SK-N-SH (cell line): ENCODE measurements around the gene FEZF1. TPM values are rescaled to one million over a fixed set of nuclear protein-coding genes. Genes with fewer than 3 reads are reported as not detected.

Source experiments
- CTCF ChIA-PET: fragments of 300-600, 350-600 bp; formaldehyde crosslinking; extraction: SDS; loops from one replicate; lab custom pipeline; 2021; lab: Yijun Ruan, JAX
- POLR2A ChIA-PET: fragments of 350-600 bp; sonication (Branson Sonifier 250); formaldehyde crosslinking; extraction: SDS; loops from one replicate; lab custom pipeline; 2020; ENCODE audit warnings: antibody characterized with exemption, inconsistent platforms; lab: Yijun Ruan, JAX
- DNase-seq: peaks from one replicate; pipeline ENCODE4 v3.0.0; 2012
- H2AFZ ChIP-seq: fragments of 200-600 bp; sonication (generic); 2 replicates; pipeline ENCODE4 v1.8.1; 2016; ENCODE audit warnings: antibody characterized with exemption, mild to moderate bottlenecking, low read depth
- H3F3A ChIP-seq: fragments of 200-600 bp; sonication (generic); replicated peaks from 2 replicates; pipeline ENCODE3; 2016; ENCODE audit warnings: antibody characterized with exemption, mild to moderate bottlenecking; ENCODE audit not compliant: insufficient read depth
- H3K27ac ChIP-seq, 2 experiments: fragments of 200-500 bp in 1 of 2; fragments of 200-600 bp in 1 of 2; sonication (Bioruptor generic) in 1 of 2; sonication (generic), shearing (Covaris generic) in 1 of 2; 2 replicates each; pipeline versions ENCODE4 v1.5.1 to v1.6.1; 2014 to 2016; ENCODE audit warnings: low read depth in 2 of 2, inconsistent platforms in 1 of 2, low read length in 1 of 2, mild to moderate bottlenecking in 1 of 2, mixed read lengths in 1 of 2
- H3K27me3 ChIP-seq: fragments of 200-600 bp; sonication (generic), shearing (Covaris generic); 2 replicates; pipeline ENCODE4 v1.6.1; 2016; ENCODE audit warnings: mixed run types; ENCODE audit not compliant: insufficient read depth
- H3K36me3 ChIP-seq, 2 experiments: fragments of 200-500 bp in 1 of 2; fragments of 200-600 bp in 1 of 2; sonication (Bioruptor generic) in 1 of 2; sonication (generic) in 1 of 2; replicated peaks in 1 of 2; 2 replicates each; pipeline versions ENCODE3 to v1.5.1; 2014 to 2016; ENCODE audit warnings: low read length in 1 of 2, mild to moderate bottlenecking in 1 of 2; ENCODE audit not compliant: insufficient read depth in 2 of 2, control insufficient read depth in 1 of 2
- H3K4me1 ChIP-seq, 2 experiments: fragments of 200-500 bp in 1 of 2; fragments of 200-600 bp in 1 of 2; sonication (Bioruptor generic) in 1 of 2; sonication (generic), shearing (Covaris generic) in 1 of 2; 2 replicates each; pipeline versions ENCODE4 v1.5.1 to v1.6.1; 2014 to 2016; ENCODE audit warnings: low read depth in 1 of 2, low read length in 1 of 2, mixed run types in 1 of 2; ENCODE audit not compliant: insufficient read depth in 2 of 2, control insufficient read depth in 1 of 2
- H3K4me2 ChIP-seq: fragments of 200-600 bp; sonication (generic), shearing (Covaris generic); 2 replicates; pipeline ENCODE4 v1.6.1; 2017; ENCODE audit warnings: mixed run types
- H3K4me3 ChIP-seq, 2 experiments: fragments of 200-500 bp in 1 of 2; fragments of 200-600 bp in 1 of 2; sonication (Bioruptor generic) in 1 of 2; sonication (generic), shearing (Covaris generic) in 1 of 2; 2 replicates each; pipeline versions ENCODE4 v1.5.1 to v1.8.1; 2014 to 2016; ENCODE audit warnings: low read depth in 2 of 2, inconsistent platforms in 1 of 2, low read length in 1 of 2, mild to moderate bottlenecking in 1 of 2, mixed read lengths in 1 of 2, moderate library complexity in 1 of 2
- H3K79me2 ChIP-seq: fragments of 200-600 bp; sonication (generic); 2 replicates; pipeline ENCODE4 v1.8.1; 2017; ENCODE audit warnings: mild to moderate bottlenecking; ENCODE audit not compliant: insufficient read depth
- H3K9ac ChIP-seq: fragments of 200-600 bp; sonication (generic); 2 replicates; pipeline ENCODE4 v1.6.1; 2017; ENCODE audit warnings: mixed run types
- H3K9me2 ChIP-seq: fragments of 200-600 bp; sonication (generic); 2 replicates; pipeline ENCODE4 v1.6.1; 2017; ENCODE audit warnings: mixed run types
- H3K9me3 ChIP-seq: fragments of 200-600 bp; sonication (generic); 2 replicates; pipeline ENCODE4 v1.6.1; 2017; ENCODE audit warnings: mixed run types, mild to moderate bottlenecking, moderate library complexity
- H4K20me1 ChIP-seq: fragments of 200-600 bp; sonication (generic); 2 replicates; pipeline ENCODE4 v1.6.1; 2017; ENCODE audit warnings: mild to moderate bottlenecking, mixed run types; ENCODE audit not compliant: insufficient read depth
- CHD2 ChIP-seq: fragments of 150-350 bp; IDR thresholded peaks from 2 replicates; pipeline ENCODE4 v1.6.1; 2018; ENCODE audit warnings: low read length; ENCODE audit not compliant: partially characterized antibody
- EZH2phosphoT487 ChIP-seq: fragments of 200-600 bp; sonication (generic); IDR thresholded peaks from 2 replicates; pipeline ENCODE4 v1.6.1; 2017; ENCODE audit warnings: low read depth, mixed run types, mild to moderate bottlenecking, antibody characterized with exemption, moderate library complexity, borderline replicate concordance
- FOXJ3 ChIP-seq: sonication (generic); formaldehyde crosslinking; IDR thresholded peaks from 2 replicates; pipeline ENCODE4 v1.5.1; 2020; ENCODE audit warnings: mild to moderate bottlenecking, missing genetic modification reagents
- FOXM1 ChIP-seq: IDR thresholded peaks from 2 replicates; pipeline ENCODE4 v1.4.0; 2012; ENCODE audit warnings: low read depth, mild to moderate bottlenecking
- GABPA ChIP-seq: IDR thresholded peaks from 2 replicates; pipeline ENCODE4 v1.4.0; 2012; ENCODE audit warnings: low read depth, mild to moderate bottlenecking
- MEF2A ChIP-seq: IDR thresholded peaks from 2 replicates; pipeline ENCODE4 v1.4.0; 2012; ENCODE audit warnings: low read depth, borderline replicate concordance
- NFIC ChIP-seq: IDR thresholded peaks from 2 replicates; pipeline ENCODE4 v1.4.0; 2012; ENCODE audit warnings: borderline replicate concordance
- NRF1 ChIP-seq: IDR thresholded peaks from 2 replicates; pipeline ENCODE4 v1.6.1; 2012; ENCODE audit warnings: low read depth, mild to moderate bottlenecking, low read length
- POLR2AphosphoS5 ChIP-seq: IDR thresholded peaks from 2 replicates; pipeline ENCODE4 v1.6.1; 2012; ENCODE audit warnings: low read depth, low read length
- RAD21 ChIP-seq: IDR thresholded peaks from 2 replicates; pipeline ENCODE4 v1.6.1; 2012; ENCODE audit warnings: mild to moderate bottlenecking, low read length
- RFX5 ChIP-seq: IDR thresholded peaks from 2 replicates; pipeline ENCODE4 v1.6.1; 2012; ENCODE audit warnings: mild to moderate bottlenecking, improper control_type of control experiment, low read length
- SMC3 ChIP-seq: IDR thresholded peaks from 2 replicates; pipeline ENCODE4 v1.6.1; 2012; ENCODE audit warnings: low read depth, low read length, improper control_type of control experiment
- TAF1 ChIP-seq: IDR thresholded peaks from 2 replicates; pipeline ENCODE4 v1.6.1; 2012; ENCODE audit warnings: low read depth, mild to moderate bottlenecking, low read length, moderate library complexity, borderline replicate concordance
- TEAD4 ChIP-seq: IDR thresholded peaks from 2 replicates; pipeline ENCODE4 v1.4.0; 2012; ENCODE audit warnings: mild to moderate bottlenecking, borderline replicate concordance; ENCODE audit not compliant: insufficient read depth
- YY1 ChIP-seq: IDR thresholded peaks from 2 replicates; pipeline ENCODE4 v1.4.0; 2012; ENCODE audit warnings: low read depth, mild to moderate bottlenecking
- WGBS: methylation state at CpG from one replicate; pipeline ENCODE4 v1.1.6; 2017; ENCODE audit warnings: low lambda C conversion rate; 5-methylcytosine and 5-hydroxymethylcytosine counted together
- polyA plus RNA-seq, 3 experiments: library from polyadenylated mRNA; depleted of rRNA; stranded (reverse); fragments of >200 nt; gene quantifications; 2 replicates each; pipeline ENCODE4 v1.2.3, GENCODE V29; 2012
- TF ChIP-seq, protein P1 (sequence below): fragments of 150-350 bp; IDR thresholded peaks from 2 replicates; pipeline ENCODE4 v1.6.1; 2017; ENCODE audit warnings: antibody characterized with exemption, low read length, low read depth, borderline replicate concordance
- TF ChIP-seq, protein P2 (sequence below): IDR thresholded peaks from 2 replicates; pipeline ENCODE4 v1.6.1; 2012; ENCODE audit warnings: mild to moderate bottlenecking, low read depth, low read length, moderate library complexity

FEZF1 gene
- polyA plus RNA-seq, 1 of the 3 experiments (the other 2 are of a cell fraction): not detected

DNA sequence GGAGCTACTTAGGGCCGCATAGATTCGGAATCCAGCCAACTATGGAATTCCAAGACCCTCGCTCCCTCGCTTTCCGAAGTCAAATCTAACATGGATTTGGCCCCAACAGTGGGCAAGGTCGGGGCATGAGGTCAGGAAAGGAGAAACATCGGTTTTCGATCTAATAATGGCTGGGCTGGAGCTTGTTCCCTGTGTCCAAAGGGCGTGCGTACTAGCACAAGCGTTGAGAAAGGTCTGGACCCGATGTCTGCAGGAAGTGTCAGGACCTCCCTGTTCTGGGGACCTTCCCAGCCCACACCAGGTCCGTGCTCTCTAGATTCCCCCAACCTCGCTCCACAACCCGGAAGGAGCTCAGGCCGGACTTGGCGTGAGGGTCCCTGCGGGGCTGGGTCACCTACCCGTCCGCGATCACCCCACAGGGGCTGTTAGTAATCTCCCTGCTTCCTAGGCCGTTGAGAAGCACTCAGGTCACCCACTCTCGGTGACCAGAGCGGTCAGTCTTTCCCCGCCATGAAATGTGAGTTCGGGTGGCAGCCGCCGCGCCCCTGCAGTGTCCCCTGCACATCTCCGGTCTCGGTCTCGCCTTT is 4.8 kb downstream of the FEZF1 start:
- ChIA-PET POLR2A (no interaction called here), CTCF (no interaction called here)
- Histone ChIP-seq H3K79me2 (no peaks in the 10 kb centered on the region), H3K36me3 (no peaks in the 10 kb centered on the region), H2AFZ (no peak overlapping the region), H3K4me3 (no peak overlapping the region), H3K4me2 (no peak overlapping the region), H3K9ac (no peak overlapping the region), H3F3A (no peaks in the 10 kb centered on the region), H3K9me2 (no peaks in the 10 kb centered on the region), H3K4me1 (no peaks in the 10 kb centered on the region), H3K9me3 (no peaks in the 10 kb centered on the region), H3K27ac (no peak overlapping the region), H3K27me3 (peaks cover 59% of the 10 kb centered on the region), H4K20me1 (no peaks in the 10 kb centered on the region)
- no peak for DNase-seq
- TF ChIP-seq SMC3 (no peak), RFX5 (no peak), GABPA (no peak), POLR2AphosphoS5 (no peak), YY1 (no peak), NFIC (no peak), EZH2phosphoT487 (no peak)
- 18% methylated on average over 25 of the region's 32 CpGs for WGBS

DNA sequence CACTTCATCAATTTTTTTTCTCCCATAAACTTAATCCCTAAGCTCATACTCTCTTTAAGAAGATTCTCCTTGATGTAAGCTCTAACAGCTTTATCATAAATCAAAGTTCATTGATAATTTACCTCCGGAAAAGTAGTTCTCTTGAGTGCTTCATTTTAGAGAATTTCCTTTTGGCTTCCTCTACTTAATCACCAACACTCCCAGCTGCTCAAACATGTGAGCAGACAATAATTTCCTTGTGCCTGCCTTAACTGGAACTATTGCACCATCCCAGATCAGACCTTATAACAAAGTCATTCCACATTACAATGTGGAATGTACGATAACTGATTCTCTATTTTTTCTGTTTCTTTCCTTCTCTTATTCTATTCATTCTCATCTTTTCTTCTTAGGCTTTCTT is 5.9 kb downstream of the FEZF1 start:
- CTCF ChIA-PET: no interaction called here
- 1% methylated on average over 2 of the region's 2 CpGs for WGBS

More for the DNA sequence above, 5.9 kb downstream of the FEZF1 start:
- Histone ChIP-seq H3K4me1 (no peaks in the 10 kb centered on the region), H3K4me2 (no peak overlapping the region), H3K9me2 (no peaks in the 10 kb centered on the region; the same call in 1 of the 2 replicates), H3K9me3 (no peaks in the 10 kb centered on the region), H3K27me3 (peaks cover 48% of the 10 kb centered on the region), H3F3A (no peaks in the 10 kb centered on the region), H3K27ac (no peak overlapping the region), H2AFZ (no peak overlapping the region), H3K4me3 (no peak overlapping the region), H3K9ac (no peak overlapping the region), H3K79me2 (no peaks in the 10 kb centered on the region), H4K20me1 (no peaks in the 10 kb centered on the region), H3K36me3 (no peaks in the 10 kb centered on the region)
- no peak for TF ChIP-seq POLR2AphosphoS5
- no peak for TF ChIP-seq RAD21
- no peak for TF ChIP-seq YY1
- TF ChIP-seq TEAD4: no peak
- TF ChIP-seq MEF2A: no peak
- TF ChIP-seq FOXJ3 (CRISPR knock-in tag): no peak
- TF ChIP-seq FOXM1: no peak
- TF ChIP-seq SMC3: no peak
- no peak for TF ChIP-seq NRF1
- TF ChIP-seq, protein P1, sequence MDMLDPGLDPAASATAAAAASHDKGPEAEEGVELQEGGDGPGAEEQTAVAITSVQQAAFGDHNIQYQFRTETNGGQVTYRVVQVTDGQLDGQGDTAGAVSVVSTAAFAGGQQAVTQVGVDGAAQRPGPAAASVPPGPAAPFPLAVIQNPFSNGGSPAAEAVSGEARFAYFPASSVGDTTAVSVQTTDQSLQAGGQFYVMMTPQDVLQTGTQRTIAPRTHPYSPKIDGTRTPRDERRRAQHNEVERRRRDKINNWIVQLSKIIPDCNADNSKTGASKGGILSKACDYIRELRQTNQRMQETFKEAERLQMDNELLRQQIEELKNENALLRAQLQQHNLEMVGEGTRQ: no peak
- TF ChIP-seq NFIC: no peak
- TF ChIP-seq GABPA: no peak
- TF ChIP-seq, protein P2, sequence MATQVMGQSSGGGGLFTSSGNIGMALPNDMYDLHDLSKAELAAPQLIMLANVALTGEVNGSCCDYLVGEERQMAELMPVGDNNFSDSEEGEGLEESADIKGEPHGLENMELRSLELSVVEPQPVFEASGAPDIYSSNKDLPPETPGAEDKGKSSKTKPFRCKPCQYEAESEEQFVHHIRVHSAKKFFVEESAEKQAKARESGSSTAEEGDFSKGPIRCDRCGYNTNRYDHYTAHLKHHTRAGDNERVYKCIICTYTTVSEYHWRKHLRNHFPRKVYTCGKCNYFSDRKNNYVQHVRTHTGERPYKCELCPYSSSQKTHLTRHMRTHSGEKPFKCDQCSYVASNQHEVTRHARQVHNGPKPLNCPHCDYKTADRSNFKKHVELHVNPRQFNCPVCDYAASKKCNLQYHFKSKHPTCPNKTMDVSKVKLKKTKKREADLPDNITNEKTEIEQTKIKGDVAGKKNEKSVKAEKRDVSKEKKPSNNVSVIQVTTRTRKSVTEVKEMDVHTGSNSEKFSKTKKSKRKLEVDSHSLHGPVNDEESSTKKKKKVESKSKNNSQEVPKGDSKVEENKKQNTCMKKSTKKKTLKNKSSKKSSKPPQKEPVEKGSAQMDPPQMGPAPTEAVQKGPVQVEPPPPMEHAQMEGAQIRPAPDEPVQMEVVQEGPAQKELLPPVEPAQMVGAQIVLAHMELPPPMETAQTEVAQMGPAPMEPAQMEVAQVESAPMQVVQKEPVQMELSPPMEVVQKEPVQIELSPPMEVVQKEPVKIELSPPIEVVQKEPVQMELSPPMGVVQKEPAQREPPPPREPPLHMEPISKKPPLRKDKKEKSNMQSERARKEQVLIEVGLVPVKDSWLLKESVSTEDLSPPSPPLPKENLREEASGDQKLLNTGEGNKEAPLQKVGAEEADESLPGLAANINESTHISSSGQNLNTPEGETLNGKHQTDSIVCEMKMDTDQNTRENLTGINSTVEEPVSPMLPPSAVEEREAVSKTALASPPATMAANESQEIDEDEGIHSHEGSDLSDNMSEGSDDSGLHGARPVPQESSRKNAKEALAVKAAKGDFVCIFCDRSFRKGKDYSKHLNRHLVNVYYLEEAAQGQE: no peak
- TF ChIP-seq TAF1: no peak
- no peak for TF ChIP-seq CHD2
- POLR2A ChIA-PET: no interaction called here
- no peak for DNase-seq
